Measurements from ENCODE around the gene SETD4. TPM values are rescaled to one million over a fixed set of nuclear protein-coding genes. Genes with fewer than 3 reads are reported as not detected.

Gene SETD4
- total and polyA plus RNA-seq, 2 of the 8 experiments (the other 6 are each of a cell fraction or from before 2014, with no cell fraction given): 20.1 to 46.6 TPM

DNA sequence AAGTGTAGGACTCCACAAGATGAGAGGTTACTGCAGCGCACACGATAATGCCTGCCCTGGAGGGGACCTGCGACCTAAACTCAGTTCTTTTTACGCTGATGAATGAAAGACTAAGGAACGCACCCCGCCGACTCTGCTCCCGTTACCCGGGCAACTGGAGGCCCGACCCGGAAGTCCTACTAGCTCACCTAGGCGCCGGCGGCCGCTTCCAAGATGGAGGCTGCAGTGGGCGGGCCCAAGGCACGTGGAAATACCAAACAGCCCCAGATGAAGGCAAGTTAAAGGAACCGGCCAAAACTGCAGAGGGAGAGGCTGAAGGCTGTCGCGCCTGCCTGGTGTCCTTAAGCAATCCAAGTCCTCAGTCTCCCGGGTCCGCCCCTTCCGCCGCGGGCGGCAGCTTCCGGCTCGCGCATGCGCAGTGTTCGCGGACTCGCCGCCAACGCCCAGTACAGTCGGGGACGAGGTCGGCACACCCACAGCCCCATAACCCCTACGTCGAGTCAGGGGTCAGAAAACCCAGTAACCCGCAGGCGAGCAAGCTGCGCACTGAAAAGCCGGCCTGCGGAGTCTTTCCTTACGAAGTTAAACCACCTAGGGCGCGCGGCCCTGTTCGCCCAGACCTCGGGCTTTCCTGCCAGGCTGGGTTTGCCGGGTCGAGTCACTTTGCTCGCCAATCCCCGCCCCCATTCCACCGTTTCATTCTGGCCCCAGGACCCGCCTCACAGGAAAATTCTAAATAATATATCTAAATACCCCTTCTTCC is at the start of gene SETD4 (continued):
- TF ChIP-seq, protein P1, sequence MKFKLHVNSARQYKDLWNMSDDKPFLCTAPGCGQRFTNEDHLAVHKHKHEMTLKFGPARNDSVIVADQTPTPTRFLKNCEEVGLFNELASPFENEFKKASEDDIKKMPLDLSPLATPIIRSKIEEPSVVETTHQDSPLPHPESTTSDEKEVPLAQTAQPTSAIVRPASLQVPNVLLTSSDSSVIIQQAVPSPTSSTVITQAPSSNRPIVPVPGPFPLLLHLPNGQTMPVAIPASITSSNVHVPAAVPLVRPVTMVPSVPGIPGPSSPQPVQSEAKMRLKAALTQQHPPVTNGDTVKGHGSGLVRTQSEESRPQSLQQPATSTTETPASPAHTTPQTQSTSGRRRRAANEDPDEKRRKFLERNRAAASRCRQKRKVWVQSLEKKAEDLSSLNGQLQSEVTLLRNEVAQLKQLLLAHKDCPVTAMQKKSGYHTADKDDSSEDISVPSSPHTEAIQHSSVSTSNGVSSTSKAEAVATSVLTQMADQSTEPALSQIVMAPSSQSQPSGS (IDR thresholded peaks at IDR 0.05; ENCODE audit: low read length): no peak
